NCI-H2227 treated with DMSO at 0.1 percent for 48 hours (cell line): Measurements from ENCODE around the gene SCNN1G.

Source experiments
- DNase-seq: peaks from one replicate; lab custom pipeline; 2025; lab: John Stamatoyannopoulos, UW

Gene SCNN1G

GRCh38 chr16:23202166-23202565 is 19.6 kb downstream of the SCNN1G start:
- DNase-seq, result no peak

- DNase-seq, result no peak
Measured at GRCh38 chr16:23206986-23207385, 24.4 kb downstream of the SCNN1G start.

GRCh38 chr16:23207485-23207884 is 24.9 kb downstream of the SCNN1G start:
- DNase-seq, result peak; percentile 33

GRCh38 chr16:23209606-23210005 is 27.1 kb downstream of the SCNN1G start:
- DNase-seq, result no peak

GRCh38 chr16:23213831-23214230 is 31.3 kb downstream of the SCNN1G start:
- no peak for DNase-seq

- DNase-seq, result no peak
Measured at GRCh38 chr16:23214796-23215195, 32.3 kb downstream of the SCNN1G start.

GRCh38 chr16:23215435-23215834 is 32.9 kb downstream of the SCNN1G start:
- no peak for DNase-seq

- DNase-seq, result no peak
Measured at GRCh38 chr16:23216658-23217246, 34.2 kb downstream of the SCNN1G start.

- DNase-seq, result no peak
Measured at GRCh38 chr16:23217646-23218045, 35.1 kb downstream of the SCNN1G start.

GRCh38 chr16:23222929-23223328 is 40.4 kb downstream of the SCNN1G start:
- no peak for DNase-seq

- DNase-seq, result no peak
Measured at GRCh38 chr16:23223368-23223767, 40.8 kb downstream of the SCNN1G start.

GRCh38 chr16:23225109-23225508 is 42.6 kb downstream of the SCNN1G start:
- no peak for DNase-seq

- DNase-seq, result no peak
Measured at GRCh38 chr16:23225634-23226033, 43.1 kb downstream of the SCNN1G start.

GRCh38 chr16:23227529-23227928 is 45.0 kb downstream of the SCNN1G start:
- DNase-seq, result no peak

GRCh38 chr16:23229714-23230113 is 47.2 kb downstream of the SCNN1G start:
- no peak for DNase-seq

- DNase-seq, result peak; percentile 51
Measured at GRCh38 chr16:23232806-23233205, 50.3 kb downstream of the SCNN1G start.

- DNase-seq, result no peak
Measured at GRCh38 chr16:23235176-23235575, 52.6 kb downstream of the SCNN1G start.

GRCh38 chr16:23236983-23237382 is 54.4 kb downstream of the SCNN1G start:
- DNase-seq, result no peak

- no peak for DNase-seq
Measured at GRCh38 chr16:23240994-23241393, 58.4 kb downstream of the SCNN1G start.

GRCh38 chr16:23244122-23244521 is 61.6 kb downstream of the SCNN1G start:
- no peak for DNase-seq

- DNase-seq, result no peak
Measured at GRCh38 chr16:23245268-23245667, 62.7 kb downstream of the SCNN1G start.

GRCh38 chr16:23248261-23249194 is 66.0 kb downstream of the SCNN1G start:
- DNase-seq, result no peak

GRCh38 chr16:23249830-23250229 is 67.3 kb downstream of the SCNN1G start:
- DNase-seq, result no peak
